ENCODE data around the gene PRSS8. TPM values are rescaled to one million over a fixed set of nuclear protein-coding genes. Genes with fewer than 3 reads are reported as not detected.

PRSS8 gene
- total RNA-seq, 1 experiment from 2014 or later = 271 TPM

GRCh38 chr16:31083556-31083955 is 52.0 kb downstream of the PRSS8 start:
- no peaks in the 10 kb centered on the region for H3K9me3 Mint-ChIP-seq (ENCODE audit: unreplicated experiment)
- POLR2A ChIA-PET = no interaction called here
- Histone ChIP-seq H3K4me1 (no peaks in the 10 kb centered on the region), H3K36me3 (ENCODE audit: control insufficient read depth, insufficient read depth, low read length) (no peaks in the 10 kb centered on the region), H3K9me3 (no peaks in the 10 kb centered on the region), H3K4me3 (ENCODE audit: low read depth, low read length) (no peak overlapping the region), H3K27me3 (replicated peaks; ENCODE audit: control insufficient read depth, insufficient read depth, low read length) (no peaks in the 10 kb centered on the region)
- no peak overlapping the region for H3K4me3 Mint-ChIP-seq (ENCODE audit: unreplicated experiment)
- CTCF ChIA-PET = no interaction called here
- TF ChIP-seq, protein P1, sequence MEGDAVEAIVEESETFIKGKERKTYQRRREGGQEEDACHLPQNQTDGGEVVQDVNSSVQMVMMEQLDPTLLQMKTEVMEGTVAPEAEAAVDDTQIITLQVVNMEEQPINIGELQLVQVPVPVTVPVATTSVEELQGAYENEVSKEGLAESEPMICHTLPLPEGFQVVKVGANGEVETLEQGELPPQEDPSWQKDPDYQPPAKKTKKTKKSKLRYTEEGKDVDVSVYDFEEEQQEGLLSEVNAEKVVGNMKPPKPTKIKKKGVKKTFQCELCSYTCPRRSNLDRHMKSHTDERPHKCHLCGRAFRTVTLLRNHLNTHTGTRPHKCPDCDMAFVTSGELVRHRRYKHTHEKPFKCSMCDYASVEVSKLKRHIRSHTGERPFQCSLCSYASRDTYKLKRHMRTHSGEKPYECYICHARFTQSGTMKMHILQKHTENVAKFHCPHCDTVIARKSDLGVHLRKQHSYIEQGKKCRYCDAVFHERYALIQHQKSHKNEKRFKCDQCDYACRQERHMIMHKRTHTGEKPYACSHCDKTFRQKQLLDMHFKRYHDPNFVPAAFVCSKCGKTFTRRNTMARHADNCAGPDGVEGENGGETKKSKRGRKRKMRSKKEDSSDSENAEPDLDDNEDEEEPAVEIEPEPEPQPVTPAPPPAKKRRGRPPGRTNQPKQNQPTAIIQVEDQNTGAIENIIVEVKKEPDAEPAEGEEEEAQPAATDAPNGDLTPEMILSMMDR (IDR thresholded peaks at IDR 0.05; ENCODE audit: insufficient read depth in 1 of 2, low read depth in 1 of 2, low read length in 1 of 2, severe bottlenecking in 1 of 2, unreplicated experiment in 1 of 2) = no peak
- H3K27me3 Mint-ChIP-seq (ENCODE audit: insufficient read depth, unreplicated experiment) = no peaks in the 10 kb centered on the region
- BruUV-seq (replicated peaks) = no TSS peak
- no peak for DNase-seq
- H3K27ac Mint-ChIP-seq (ENCODE audit: unreplicated experiment) = no peak overlapping the region
- intact Hi-C loops (cut with micrococcal nuclease; ENCODE audit: unreplicated experiment) = no loop called here
- peaks cover 38% of the 10 kb centered on the region for H3K36me3 Mint-ChIP-seq (ENCODE audit: insufficient read depth, unreplicated experiment)
- no peaks in the 10 kb centered on the region for H3K4me1 Mint-ChIP-seq (ENCODE audit: low read depth, unreplicated experiment)

- no peak for DNase-seq
- POLR2A ChIA-PET = no interaction called here
Observed at GRCh38 chr16:31083081-31083480, 52.4 kb downstream of the PRSS8 start.

GRCh38 chr16:31082368-31083045 is 53.0 kb downstream of the PRSS8 start:
- TF ChIP-seq, protein P1 (IDR thresholded peaks at IDR 0.05; ENCODE audit: insufficient read depth in 1 of 2, low read depth in 1 of 2, low read length in 1 of 2, severe bottlenecking in 1 of 2, unreplicated experiment in 1 of 2) = no peak
- H3K4me1 ChIP-seq = no peaks in the 10 kb centered on the region
- no peaks in the 10 kb centered on the region for H3K27me3 ChIP-seq (replicated peaks; ENCODE audit: control insufficient read depth, insufficient read depth, low read length)
- intact Hi-C loops (cut with micrococcal nuclease; ENCODE audit: unreplicated experiment) = no loop called here
- Mint-ChIP-seq H3K36me3 (ENCODE audit: insufficient read depth, unreplicated experiment) (peaks cover 38% of the 10 kb centered on the region), H3K4me3 (ENCODE audit: unreplicated experiment) (no peak overlapping the region), H3K4me1 (ENCODE audit: low read depth, unreplicated experiment) (no peaks in the 10 kb centered on the region), H3K27me3 (ENCODE audit: insufficient read depth, unreplicated experiment) (no peaks in the 10 kb centered on the region), H3K27ac (ENCODE audit: unreplicated experiment) (no peak overlapping the region), H3K9me3 (ENCODE audit: unreplicated experiment) (no peaks in the 10 kb centered on the region)
- DNase-seq = no peak
- peaks cover 3% of the 10 kb centered on the region for H3K36me3 ChIP-seq (ENCODE audit: control insufficient read depth, insufficient read depth, low read length)
- H3K4me3 ChIP-seq (ENCODE audit: low read depth, low read length) = no peak overlapping the region
- no peaks in the 10 kb centered on the region for H3K9me3 ChIP-seq
- ChIA-PET POLR2A (interaction anchor here (0.6 kb wide), 1 partner anchor 68 kb away, joined by 17 read pairs; no protein-coding TSS in a partner anchor), CTCF (no interaction called here)
- no TSS peak for BruUV-seq (replicated peaks)

More at GRCh38 chr16:31083081-31083480, 52.4 kb downstream of the PRSS8 start:
- Mint-ChIP-seq H3K9me3 (ENCODE audit: unreplicated experiment) (no peaks in the 10 kb centered on the region), H3K27ac (ENCODE audit: unreplicated experiment) (no peak overlapping the region), H3K27me3 (ENCODE audit: insufficient read depth, unreplicated experiment) (no peaks in the 10 kb centered on the region), H3K4me3 (ENCODE audit: unreplicated experiment) (no peak overlapping the region), H3K4me1 (ENCODE audit: low read depth, unreplicated experiment) (no peaks in the 10 kb centered on the region), H3K36me3 (ENCODE audit: insufficient read depth, unreplicated experiment) (peaks cover 38% of the 10 kb centered on the region)
- Histone ChIP-seq H3K36me3 (ENCODE audit: control insufficient read depth, insufficient read depth, low read length) (peaks cover 3% of the 10 kb centered on the region), H3K4me3 (ENCODE audit: low read depth, low read length) (no peak overlapping the region), H3K9me3 (no peaks in the 10 kb centered on the region), H3K4me1 (no peaks in the 10 kb centered on the region), H3K27me3 (replicated peaks; ENCODE audit: control insufficient read depth, insufficient read depth, low read length) (no peaks in the 10 kb centered on the region)
- CTCF ChIA-PET = no interaction called here
- BruUV-seq (replicated peaks) = no TSS peak
- TF ChIP-seq, protein P1 (IDR thresholded peaks at IDR 0.05; ENCODE audit: insufficient read depth in 1 of 2, low read depth in 1 of 2, low read length in 1 of 2, severe bottlenecking in 1 of 2, unreplicated experiment in 1 of 2) = no peak
- intact Hi-C loops (cut with micrococcal nuclease; ENCODE audit: unreplicated experiment) = no loop called here

Other genes with a start within 250 kb of the PRSS8 start
- gene BCL7C, start 241.7 kb downstream of the PRSS8 start, total RNA-seq (2022) = 15.1 and 17.7 TPM in 2 replicates
- gene CTF1, start 239.1 kb downstream of the PRSS8 start, total RNA-seq (2022) = 1.8 and 2.4 TPM in 2 replicates
- 20.2 and 23.4 TPM in 2 replicates for gene FBXL19, start 212.2 kb downstream of the PRSS8 start, total RNA-seq (2022)
- 4.7 TPM in 2 replicates for gene ORAI3, start 186.7 kb downstream of the PRSS8 start, total RNA-seq (2022)
- gene SETD1A, start 178.0 kb downstream of the PRSS8 start, total RNA-seq (2022) = 21.5 and 26.3 TPM in 2 replicates
- gene HSD3B7, start 150.5 kb downstream of the PRSS8 start, total RNA-seq (2022) = 1.3 and 2.4 TPM in 2 replicates
- gene STX1B, start 125.1 kb downstream of the PRSS8 start, total RNA-seq (2022) = 0.46 and 0.77 TPM in 2 replicates
- 27.9 and 29.2 TPM in 2 replicates for gene STX4, start 102.2 kb downstream of the PRSS8 start, total RNA-seq (2022)
- gene ZNF668, start 61.5 kb downstream of the PRSS8 start, total RNA-seq (2022) = 8.7 and 10.8 TPM in 2 replicates
- gene ZNF646, start 61.3 kb downstream of the PRSS8 start, total RNA-seq (2022) = 17.2 and 18.1 TPM in 2 replicates
- 1.8 and 2.1 TPM in 2 replicates for gene PRSS53, start 46.8 kb downstream of the PRSS8 start, total RNA-seq (2022)
- 61.3 and 61.4 TPM in 2 replicates for gene VKORC1, start 40.9 kb downstream of the PRSS8 start, total RNA-seq (2022)
- gene BCKDK, start 27.3 kb downstream of the PRSS8 start, total RNA-seq (2022) = 30.5 and 34.1 TPM in 2 replicates
- 46.2 and 50.2 TPM in 2 replicates for gene KAT8, start 18.1 kb downstream of the PRSS8 start, total RNA-seq (2022)
- 1.4 and 1.6 TPM in 2 replicates for gene PRSS36, start 14.3 kb upstream of the PRSS8 start, total RNA-seq (2022)
- 489 and 490 TPM in 2 replicates for gene FUS, start 44.4 kb upstream of the PRSS8 start, total RNA-seq (2022)
- 0.49 and 0.84 TPM in 2 replicates for gene PYCARD, start 67.0 kb upstream of the PRSS8 start, total RNA-seq (2022)
- 0.07 TPM in 2 replicates for gene TRIM72, start 78.4 kb upstream of the PRSS8 start, total RNA-seq (2022)
- not detected in 2 replicates for gene PYDC1, start 81.4 kb upstream of the PRSS8 start, total RNA-seq (2022)
- gene ITGAM, start 124.2 kb upstream of the PRSS8 start, total RNA-seq (2022) = 0.19 TPM in 1 of 2 replicates, not detected in the other
- not detected in 2 replicates for gene ITGAX, start 219.4 kb upstream of the PRSS8 start, total RNA-seq (2022)

Data from Caco-2 (cell line).